Renal cortical epithelial cell (primary cell): Measurements from ENCODE around the gene MPZL3. TPM values are rescaled to one million over a fixed set of nuclear protein-coding genes. Genes with fewer than 3 reads are reported as not detected.

Experiments used
- DNase-seq: peaks from one replicate; pipeline ENCODE4 v3.0.0-alpha.2; 2011; ENCODE audit warnings: low read depth
- total RNA-seq: library from RNA; depleted of rRNA; stranded (reverse); fragments of >200 nt; gene quantifications from 2 replicates; pipeline ENCODE4 v1.2.3, GENCODE V29; 2014

MPZL3 gene
- 15.8 and 41.8 TPM in 2 replicates for total RNA-seq

- peak; percentile 91 for DNase-seq
These were observed at the start of gene MPZL3 for GRCh38 chr11:118251858-118252652. MPZL3 (minus strand) TSS chr11:118252365; CDS start chr11:118252294, 71 bp downstream.

GRCh38 chr11:118301600-118302195 lies 49.5 kb upstream of the MPZL3 start:
- no peak for DNase-seq

GRCh38 chr11:118295815-118296454 lies 43.8 kb upstream of the MPZL3 start:
- peak; percentile 90 for DNase-seq

- DNase-seq = no peak
These were observed 43.0 kb upstream of the MPZL3 start for GRCh38 chr11:118295199-118295598.

- no peak for DNase-seq
These were observed 41.9 kb upstream of the MPZL3 start for GRCh38 chr11:118294053-118294452.

GRCh38 chr11:118291477-118292135 lies 39.4 kb upstream of the MPZL3 start:
- no peak for DNase-seq

GRCh38 chr11:118290923-118291322 lies 38.8 kb upstream of the MPZL3 start:
- peak; percentile 58 for DNase-seq

- DNase-seq = no peak
These were observed 37.2 kb upstream of the MPZL3 start for GRCh38 chr11:118289401-118289800.

- DNase-seq = peak; percentile 78
These were observed 34.8 kb upstream of the MPZL3 start for GRCh38 chr11:118287006-118287405.

GRCh38 chr11:118286545-118286944 lies 34.4 kb upstream of the MPZL3 start:
- no peak for DNase-seq

- DNase-seq = no peak
These were observed 31.7 kb upstream of the MPZL3 start for GRCh38 chr11:118283756-118284350.

GRCh38 chr11:118283037-118283636 lies 31.0 kb upstream of the MPZL3 start:
- no peak for DNase-seq

GRCh38 chr11:118282606-118283005 lies 30.4 kb upstream of the MPZL3 start:
- DNase-seq = no peak

GRCh38 chr11:118281284-118281683 lies 29.1 kb upstream of the MPZL3 start:
- DNase-seq = peak; percentile 33

- DNase-seq = peak; percentile 82
These were observed 25.1 kb upstream of the MPZL3 start for GRCh38 chr11:118277312-118277711.

GRCh38 chr11:118276422-118276821 lies 24.3 kb upstream of the MPZL3 start:
- no peak for DNase-seq

- DNase-seq = peak; percentile 50
These were observed 23.0 kb upstream of the MPZL3 start for GRCh38 chr11:118275176-118275575.

- DNase-seq = peak; percentile 82
These were observed 22.0 kb upstream of the MPZL3 start for GRCh38 chr11:118274186-118274585.

GRCh38 chr11:118272001-118272400 lies 19.8 kb upstream of the MPZL3 start:
- no peak for DNase-seq

GRCh38 chr11:118267486-118267885 lies 15.3 kb upstream of the MPZL3 start:
- DNase-seq = no peak

- peak; percentile 65 for DNase-seq
These were observed 13.8 kb upstream of the MPZL3 start for GRCh38 chr11:118265954-118266353.
